ENCODE measurements around the gene ZNF407. TPM values are rescaled to one million over a fixed set of nuclear protein-coding genes. Genes with fewer than 3 reads are reported as not detected.

ZNF407 gene
- total RNA-seq, 1 experiment from 2014 or later, result 15.9 TPM

GRCh38 chr18:74942319-74942910 lies 344.7 kb downstream of the ZNF407 start:
- Histone ChIP-seq H3K27ac (ENCODE audit: low read depth, low read length, poor library complexity, severe bottlenecking) (no peak overlapping the region), H3K4me3 (ENCODE audit: low read depth, low read length, poor library complexity, severe bottlenecking) (no peak overlapping the region), H3K27me3 (replicated peaks; ENCODE audit: insufficient read depth, low read depth, low read length, poor library complexity) (no peaks in the 10 kb centered on the region), H3K9me3 (ENCODE audit: low read depth, low read length, poor library complexity, severe bottlenecking) (no peaks in the 10 kb centered on the region), H3K4me1 (ENCODE audit: insufficient read depth, low read length, poor library complexity, severe bottlenecking) (no peaks in the 10 kb centered on the region), H3K36me3 (ENCODE audit: insufficient read depth, low read length, poor library complexity, severe bottlenecking) (no peaks in the 10 kb centered on the region)
- ChIA-PET POLR2A (ENCODE audit: low non-redundant PET) (no interaction called here), CTCF (no interaction called here)
- no TSS peak for BruUV-seq (replicated peaks)
- no peak for TF ChIP-seq CTCF (conservative IDR thresholded peaks at IDR 0.05; ENCODE audit: low read depth, low read length)
- no peak for TF ChIP-seq EZH2 (IDR thresholded peaks at IDR 0.05; ENCODE audit: borderline replicate concordance, low read depth, low read length, poor library complexity, severe bottlenecking)
- DNase-seq (ENCODE audit: low spot score), result no peak
- intact Hi-C loops (cut with micrococcal nuclease; ENCODE audit: unreplicated experiment), result no loop called here

GRCh38 chr18:74944676-74945075 lies 347.0 kb downstream of the ZNF407 start:
- BruUV-seq (replicated peaks), result no TSS peak
- H3K36me3 ChIP-seq (ENCODE audit: insufficient read depth, low read length, poor library complexity, severe bottlenecking), result no peaks in the 10 kb centered on the region
- H3K9me3 ChIP-seq (ENCODE audit: low read depth, low read length, poor library complexity, severe bottlenecking), result no peaks in the 10 kb centered on the region
- ChIA-PET POLR2A (ENCODE audit: low non-redundant PET) (no interaction called here), CTCF (no interaction called here)
- no peak overlapping the region for H3K4me3 ChIP-seq (ENCODE audit: low read depth, low read length, poor library complexity, severe bottlenecking)
- intact Hi-C loops (cut with micrococcal nuclease; ENCODE audit: unreplicated experiment), result no loop called here
- H3K27me3 ChIP-seq (replicated peaks; ENCODE audit: insufficient read depth, low read depth, low read length, poor library complexity), result no peaks in the 10 kb centered on the region
- no peak overlapping the region for H3K27ac ChIP-seq (ENCODE audit: low read depth, low read length, poor library complexity, severe bottlenecking)
- no peak for DNase-seq (ENCODE audit: low spot score)
- H3K4me1 ChIP-seq (ENCODE audit: insufficient read depth, low read length, poor library complexity, severe bottlenecking), result no peaks in the 10 kb centered on the region
- no peak for TF ChIP-seq CTCF (conservative IDR thresholded peaks at IDR 0.05; ENCODE audit: low read depth, low read length)
- TF ChIP-seq EZH2 (IDR thresholded peaks at IDR 0.05; ENCODE audit: borderline replicate concordance, low read depth, low read length, poor library complexity, severe bottlenecking), result no peak

GRCh38 chr18:74945774-74946545 lies 348.3 kb downstream of the ZNF407 start:
- ChIA-PET POLR2A (ENCODE audit: low non-redundant PET) (no interaction called here), CTCF (no interaction called here)
- Histone ChIP-seq H3K4me3 (ENCODE audit: low read depth, low read length, poor library complexity, severe bottlenecking) (no peak overlapping the region), H3K4me1 (ENCODE audit: insufficient read depth, low read length, poor library complexity, severe bottlenecking) (no peaks in the 10 kb centered on the region), H3K27ac (ENCODE audit: low read depth, low read length, poor library complexity, severe bottlenecking) (no peak overlapping the region), H3K9me3 (ENCODE audit: low read depth, low read length, poor library complexity, severe bottlenecking) (no peaks in the 10 kb centered on the region), H3K27me3 (replicated peaks; ENCODE audit: insufficient read depth, low read depth, low read length, poor library complexity) (no peaks in the 10 kb centered on the region), H3K36me3 (ENCODE audit: insufficient read depth, low read length, poor library complexity, severe bottlenecking) (no peaks in the 10 kb centered on the region)
- intact Hi-C loops (cut with micrococcal nuclease; ENCODE audit: unreplicated experiment), result no loop called here
- no TSS peak for BruUV-seq (replicated peaks)
- DNase-seq (ENCODE audit: low spot score), result no peak
- TF ChIP-seq CTCF (conservative IDR thresholded peaks at IDR 0.05; ENCODE audit: low read depth, low read length), result no peak
- no peak for TF ChIP-seq EZH2 (IDR thresholded peaks at IDR 0.05; ENCODE audit: borderline replicate concordance, low read depth, low read length, poor library complexity, severe bottlenecking)

Data from A673 (cell line).